ENCODE measurements around the gene KDM6A. TPM values are rescaled to one million over a fixed set of nuclear protein-coding genes. Genes with fewer than 3 reads are reported as not detected.

The KDM6A gene
- total and polyA plus RNA-seq, 2 donors (not counting 1 experiment from before 2014, with no cell fraction given): 13.8 to 28.4 TPM

GRCh38 chrX:44951572-44952067 lies 78.6 kb downstream of the KDM6A start:
- DNase-seq (ENCODE audit: low read depth in 2 of 2): no peak
- H3K4me3 ChIP-seq (replicated peaks in 1 of 4; ENCODE audit: control extremely low read depth in 1 of 4, insufficient read depth in 1 of 4, low read depth in 3 of 4, low read length in 4 of 4): no peak overlapping the region
- no peaks in the 10 kb centered on the region for H3K4me1 ChIP-seq (ENCODE audit: control insufficient read depth, extremely low read depth, insufficient read depth, low read length)
- H3K9me3 ChIP-seq (ENCODE audit: control insufficient read depth, insufficient read depth, low read depth, low read length): no peaks in the 10 kb centered on the region
- H4K20me1 ChIP-seq (ENCODE audit: control insufficient read depth, extremely low read depth, insufficient read depth, low read length): no peaks in the 10 kb centered on the region
- peaks cover 61% of the 10 kb centered on the region for H3K79me2 ChIP-seq (ENCODE audit: control insufficient read depth, insufficient read depth, low read length)
- no peaks in the 10 kb centered on the region for H3K36me3 ChIP-seq (ENCODE audit: control insufficient read depth, insufficient read depth, low read length)
- H3K4me2 ChIP-seq (ENCODE audit: extremely low read depth, insufficient read depth, low read length): no peak overlapping the region
- no peak overlapping the region for H3K27ac ChIP-seq (ENCODE audit: insufficient read depth, low read length)
- TF ChIP-seq, protein P1, sequence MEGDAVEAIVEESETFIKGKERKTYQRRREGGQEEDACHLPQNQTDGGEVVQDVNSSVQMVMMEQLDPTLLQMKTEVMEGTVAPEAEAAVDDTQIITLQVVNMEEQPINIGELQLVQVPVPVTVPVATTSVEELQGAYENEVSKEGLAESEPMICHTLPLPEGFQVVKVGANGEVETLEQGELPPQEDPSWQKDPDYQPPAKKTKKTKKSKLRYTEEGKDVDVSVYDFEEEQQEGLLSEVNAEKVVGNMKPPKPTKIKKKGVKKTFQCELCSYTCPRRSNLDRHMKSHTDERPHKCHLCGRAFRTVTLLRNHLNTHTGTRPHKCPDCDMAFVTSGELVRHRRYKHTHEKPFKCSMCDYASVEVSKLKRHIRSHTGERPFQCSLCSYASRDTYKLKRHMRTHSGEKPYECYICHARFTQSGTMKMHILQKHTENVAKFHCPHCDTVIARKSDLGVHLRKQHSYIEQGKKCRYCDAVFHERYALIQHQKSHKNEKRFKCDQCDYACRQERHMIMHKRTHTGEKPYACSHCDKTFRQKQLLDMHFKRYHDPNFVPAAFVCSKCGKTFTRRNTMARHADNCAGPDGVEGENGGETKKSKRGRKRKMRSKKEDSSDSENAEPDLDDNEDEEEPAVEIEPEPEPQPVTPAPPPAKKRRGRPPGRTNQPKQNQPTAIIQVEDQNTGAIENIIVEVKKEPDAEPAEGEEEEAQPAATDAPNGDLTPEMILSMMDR (conservative IDR thresholded peaks at IDR 0.05 in 1 of 2, IDR thresholded peaks at IDR 0.05 in 1 of 2; ENCODE audit: low read depth in 1 of 2, low read length in 2 of 2): no peak
- TF ChIP-seq EZH2 (IDR thresholded peaks at IDR 0.05; ENCODE audit: low read length, missing control alignments): no peak
- H3K9ac ChIP-seq (ENCODE audit: insufficient read depth, low read length): no peak overlapping the region
- H2AFZ ChIP-seq (ENCODE audit: low read length): no peak overlapping the region
- H3K27me3 ChIP-seq (ENCODE audit: control insufficient read depth, insufficient read depth, low read length): no peaks in the 10 kb centered on the region

DNA sequence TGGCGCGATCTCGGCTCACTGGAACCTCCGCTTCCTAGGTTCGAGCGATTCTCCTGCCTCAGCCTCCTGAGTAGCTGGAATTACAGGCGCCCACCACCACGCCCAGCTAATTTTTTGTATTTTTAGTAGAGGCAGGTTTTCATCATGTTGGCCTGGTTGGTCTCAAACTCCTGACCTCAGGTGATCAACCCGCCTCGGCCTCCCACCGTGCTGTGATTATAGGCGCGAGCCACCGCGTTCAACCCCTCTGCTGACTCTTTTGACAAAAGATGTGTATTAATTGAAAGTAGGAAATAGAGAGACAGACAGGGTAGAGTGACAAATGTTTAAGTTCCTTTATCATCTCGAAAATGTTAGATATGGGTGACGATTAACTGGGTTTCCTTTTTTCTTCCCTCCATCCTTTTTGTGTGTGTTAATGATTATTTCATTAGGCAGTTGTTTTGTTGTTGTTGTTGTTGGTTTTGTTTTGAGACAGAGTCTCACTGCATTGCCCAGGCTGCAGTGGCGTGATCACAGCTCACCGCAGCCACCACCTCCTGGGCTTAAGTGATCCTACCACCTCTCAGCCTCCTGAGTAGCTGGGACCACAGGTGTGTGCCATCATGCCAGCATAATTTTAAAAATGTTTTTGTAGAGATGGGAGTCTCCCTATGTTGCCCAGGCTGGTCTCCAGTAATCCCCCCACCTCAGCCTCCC lies 79.5 kb downstream of the KDM6A start:
- no peak overlapping the region for H2AFZ ChIP-seq (ENCODE audit: low read length)
- no peaks in the 10 kb centered on the region for H3K4me1 ChIP-seq (ENCODE audit: control insufficient read depth, extremely low read depth, insufficient read depth, low read length)
- DNase-seq (ENCODE audit: low read depth in 2 of 2): no peak
- no peak overlapping the region for H3K4me3 ChIP-seq (replicated peaks in 1 of 4; ENCODE audit: control extremely low read depth in 1 of 4, insufficient read depth in 1 of 4, low read depth in 3 of 4, low read length in 4 of 4)
- H3K4me2 ChIP-seq (ENCODE audit: extremely low read depth, insufficient read depth, low read length): no peak overlapping the region
- TF ChIP-seq, protein P1 (conservative IDR thresholded peaks at IDR 0.05 in 1 of 2, IDR thresholded peaks at IDR 0.05 in 1 of 2; ENCODE audit: low read depth in 1 of 2, low read length in 2 of 2): no peak
- TF ChIP-seq EZH2 (IDR thresholded peaks at IDR 0.05; ENCODE audit: low read length, missing control alignments): no peak
- peaks cover 58% of the 10 kb centered on the region for H3K79me2 ChIP-seq (ENCODE audit: control insufficient read depth, insufficient read depth, low read length)
- H4K20me1 ChIP-seq (ENCODE audit: control insufficient read depth, extremely low read depth, insufficient read depth, low read length): no peaks in the 10 kb centered on the region
- no peak overlapping the region for H3K27ac ChIP-seq (ENCODE audit: insufficient read depth, low read length)
- no peaks in the 10 kb centered on the region for H3K36me3 ChIP-seq (ENCODE audit: control insufficient read depth, insufficient read depth, low read length)
- no peaks in the 10 kb centered on the region for H3K27me3 ChIP-seq (ENCODE audit: control insufficient read depth, insufficient read depth, low read length)
- no peaks in the 10 kb centered on the region for H3K9me3 ChIP-seq (ENCODE audit: control insufficient read depth, insufficient read depth, low read depth, low read length)
- H3K9ac ChIP-seq (ENCODE audit: insufficient read depth, low read length): no peak overlapping the region

GRCh38 chrX:44953734-44954502 lies 80.9 kb downstream of the KDM6A start:
- no peak for DNase-seq (ENCODE audit: low read depth in 2 of 2)
- Histone ChIP-seq H3K27ac (ENCODE audit: insufficient read depth, low read length) (no peak overlapping the region), H3K27me3 (ENCODE audit: control insufficient read depth, insufficient read depth, low read length) (no peaks in the 10 kb centered on the region), H3K36me3 (ENCODE audit: control insufficient read depth, insufficient read depth, low read length) (no peaks in the 10 kb centered on the region), H4K20me1 (ENCODE audit: control insufficient read depth, extremely low read depth, insufficient read depth, low read length) (no peaks in the 10 kb centered on the region), H3K9ac (ENCODE audit: insufficient read depth, low read length) (no peak overlapping the region), H3K79me2 (ENCODE audit: control insufficient read depth, insufficient read depth, low read length) (peaks cover 51% of the 10 kb centered on the region), H3K4me1 (ENCODE audit: control insufficient read depth, extremely low read depth, insufficient read depth, low read length) (no peaks in the 10 kb centered on the region), H2AFZ (ENCODE audit: low read length) (no peak overlapping the region), H3K9me3 (ENCODE audit: control insufficient read depth, insufficient read depth, low read depth, low read length) (no peaks in the 10 kb centered on the region), H3K4me3 (replicated peaks in 1 of 4; ENCODE audit: control extremely low read depth in 1 of 4, insufficient read depth in 1 of 4, low read depth in 3 of 4, low read length in 4 of 4) (no peak overlapping the region), H3K4me2 (ENCODE audit: extremely low read depth, insufficient read depth, low read length) (no peak overlapping the region)
- no peak for TF ChIP-seq EZH2 (IDR thresholded peaks at IDR 0.05; ENCODE audit: low read length, missing control alignments)
- TF ChIP-seq, protein P1 (conservative IDR thresholded peaks at IDR 0.05 in 1 of 2, IDR thresholded peaks at IDR 0.05 in 1 of 2; ENCODE audit: low read depth in 1 of 2, low read length in 2 of 2): no peak
